Ovary (tissue), 3 donors: ENCODE results near the gene ME3.

Source experiments
- POLR2A ChIP-seq: fragments of 450-650 bp; IDR thresholded peaks from one replicate; pipeline ENCODE4 v1.6.1; 2017; ENCODE audit warnings: antibody characterized with exemption, mild to moderate bottlenecking, moderate library complexity
- TF ChIP-seq, protein P1 (sequence below), 3 donors: fragments of 450-650 bp in 2 of 3; fragments of 200-600 bp in 1 of 3; IDR thresholded peaks; one replicate each; pipeline versions ENCODE4 v1.5.1 to v1.8.0; 2016 to 2022; ENCODE audit warnings: antibody characterized with exemption in 3 of 3, mild to moderate bottlenecking in 1 of 3
- donor health status: DM: no; HTN: no; CAD: no.

DNA sequence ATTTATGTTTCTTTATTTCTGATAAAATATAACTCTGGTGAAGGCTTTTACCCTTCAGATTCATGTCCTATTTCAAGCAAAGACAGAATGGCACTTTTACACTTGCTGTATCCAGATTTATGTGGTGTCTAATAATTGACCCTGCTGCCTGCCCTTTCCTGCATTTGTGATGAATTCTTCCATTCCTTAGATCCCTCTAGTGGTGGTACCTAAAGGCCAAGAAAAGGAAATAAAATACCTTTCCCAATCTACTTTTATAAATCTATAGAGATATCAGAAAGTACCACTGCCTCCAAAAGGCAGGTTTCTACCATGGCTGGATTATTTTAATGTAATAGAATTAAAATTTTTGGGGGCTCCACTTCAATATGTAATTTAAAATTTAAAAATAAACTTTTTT is 263.6 kb downstream of the ME3 start:
- TF ChIP-seq POLR2A, result no peak
- TF ChIP-seq, protein P1, sequence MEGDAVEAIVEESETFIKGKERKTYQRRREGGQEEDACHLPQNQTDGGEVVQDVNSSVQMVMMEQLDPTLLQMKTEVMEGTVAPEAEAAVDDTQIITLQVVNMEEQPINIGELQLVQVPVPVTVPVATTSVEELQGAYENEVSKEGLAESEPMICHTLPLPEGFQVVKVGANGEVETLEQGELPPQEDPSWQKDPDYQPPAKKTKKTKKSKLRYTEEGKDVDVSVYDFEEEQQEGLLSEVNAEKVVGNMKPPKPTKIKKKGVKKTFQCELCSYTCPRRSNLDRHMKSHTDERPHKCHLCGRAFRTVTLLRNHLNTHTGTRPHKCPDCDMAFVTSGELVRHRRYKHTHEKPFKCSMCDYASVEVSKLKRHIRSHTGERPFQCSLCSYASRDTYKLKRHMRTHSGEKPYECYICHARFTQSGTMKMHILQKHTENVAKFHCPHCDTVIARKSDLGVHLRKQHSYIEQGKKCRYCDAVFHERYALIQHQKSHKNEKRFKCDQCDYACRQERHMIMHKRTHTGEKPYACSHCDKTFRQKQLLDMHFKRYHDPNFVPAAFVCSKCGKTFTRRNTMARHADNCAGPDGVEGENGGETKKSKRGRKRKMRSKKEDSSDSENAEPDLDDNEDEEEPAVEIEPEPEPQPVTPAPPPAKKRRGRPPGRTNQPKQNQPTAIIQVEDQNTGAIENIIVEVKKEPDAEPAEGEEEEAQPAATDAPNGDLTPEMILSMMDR (IDR thresholded peaks at IDR 0.05), result no peak
